ENCODE measurements around the gene NHERF1.

Gene NHERF1

DNA sequence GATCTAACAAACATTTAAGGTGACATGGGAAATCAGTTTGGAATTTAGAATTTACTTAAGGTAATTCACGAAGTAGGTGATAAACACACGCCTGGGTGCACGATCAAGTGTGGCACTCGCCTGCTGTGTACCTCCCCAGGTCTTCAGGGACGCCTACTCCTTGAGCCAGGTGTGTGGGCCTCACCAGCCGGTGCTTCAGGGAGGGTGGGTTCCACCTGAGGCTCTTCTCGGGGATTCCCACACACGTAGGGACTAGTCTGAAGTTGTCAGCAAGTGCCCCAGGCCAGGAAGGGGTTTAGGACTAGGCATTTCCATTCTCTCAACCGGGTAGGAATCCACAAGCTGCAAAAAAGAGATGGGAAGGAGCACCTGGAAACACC lies 37.5 kb downstream of the NHERF1 start:
- Histone ChIP-seq H4K20me1 (ENCODE audit: low read depth, low read length) (no peaks in the 10 kb centered on the region), H3K36me3 (ENCODE audit: low read length) (no peaks in the 10 kb centered on the region), H3K27ac (ENCODE audit: low read depth, low read length) (no peak overlapping the region)

DNA sequence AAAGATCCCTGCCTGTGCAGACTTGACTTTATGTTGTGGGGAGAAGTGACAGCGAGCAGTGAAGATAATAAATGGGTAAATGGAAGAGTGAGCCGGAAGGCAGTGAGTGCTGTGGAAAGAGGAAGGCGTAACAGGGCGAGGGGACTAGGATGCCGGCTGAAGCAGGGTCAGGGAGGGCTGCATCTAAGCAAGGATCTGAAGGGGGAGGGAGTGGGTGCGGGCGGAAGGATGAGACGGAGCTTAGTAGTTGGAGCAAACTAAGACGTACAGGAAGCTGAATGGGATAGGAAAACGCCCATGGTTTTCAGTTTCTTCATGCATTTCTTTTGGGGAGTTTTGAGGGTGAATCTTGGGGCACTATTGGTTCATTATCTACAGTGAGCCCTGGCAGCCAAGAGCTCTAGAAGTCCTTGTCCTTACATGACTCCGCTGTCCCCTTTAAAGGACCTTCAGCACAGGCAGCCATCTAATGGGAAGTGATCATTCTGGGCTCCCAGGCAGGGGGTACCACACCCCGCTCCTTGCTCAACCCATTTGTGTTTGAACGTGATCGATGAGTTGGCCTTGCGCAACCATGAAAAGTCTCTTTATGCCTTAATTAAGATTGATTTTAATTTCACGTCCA lies 38.1 kb downstream of the NHERF1 start:
- H3K9me2 ChIP-seq (replicated peaks; ENCODE audit: insufficient read depth, low read length), result no peaks in the 10 kb centered on the region
- H2AFZ ChIP-seq (ENCODE audit: low read depth, low read length, severe bottlenecking), result no peak overlapping the region
- no peaks in the 10 kb centered on the region for H3K79me2 ChIP-seq (ENCODE audit: insufficient read depth, low read length)
- no peak overlapping the region for H3K4me3 ChIP-seq (ENCODE audit: insufficient read depth, low read length, poor library complexity, severe bottlenecking)
- no peaks in the 10 kb centered on the region for H4K20me1 ChIP-seq (ENCODE audit: low read depth, low read length)
- no peak overlapping the region for H3K9ac ChIP-seq (ENCODE audit: low read length)
- no peak overlapping the region for H3K27ac ChIP-seq (ENCODE audit: low read depth, low read length)
- no peak overlapping the region for H3K4me2 ChIP-seq (ENCODE audit: low read depth, low read length, poor library complexity, severe bottlenecking)
- no peaks in the 10 kb centered on the region for H3K27me3 ChIP-seq (ENCODE audit: low read length)
- TF ChIP-seq EZH2phosphoT487 (conservative IDR thresholded peaks at IDR 0.05; ENCODE audit: low read length), result no peak
- TF ChIP-seq, protein P1, sequence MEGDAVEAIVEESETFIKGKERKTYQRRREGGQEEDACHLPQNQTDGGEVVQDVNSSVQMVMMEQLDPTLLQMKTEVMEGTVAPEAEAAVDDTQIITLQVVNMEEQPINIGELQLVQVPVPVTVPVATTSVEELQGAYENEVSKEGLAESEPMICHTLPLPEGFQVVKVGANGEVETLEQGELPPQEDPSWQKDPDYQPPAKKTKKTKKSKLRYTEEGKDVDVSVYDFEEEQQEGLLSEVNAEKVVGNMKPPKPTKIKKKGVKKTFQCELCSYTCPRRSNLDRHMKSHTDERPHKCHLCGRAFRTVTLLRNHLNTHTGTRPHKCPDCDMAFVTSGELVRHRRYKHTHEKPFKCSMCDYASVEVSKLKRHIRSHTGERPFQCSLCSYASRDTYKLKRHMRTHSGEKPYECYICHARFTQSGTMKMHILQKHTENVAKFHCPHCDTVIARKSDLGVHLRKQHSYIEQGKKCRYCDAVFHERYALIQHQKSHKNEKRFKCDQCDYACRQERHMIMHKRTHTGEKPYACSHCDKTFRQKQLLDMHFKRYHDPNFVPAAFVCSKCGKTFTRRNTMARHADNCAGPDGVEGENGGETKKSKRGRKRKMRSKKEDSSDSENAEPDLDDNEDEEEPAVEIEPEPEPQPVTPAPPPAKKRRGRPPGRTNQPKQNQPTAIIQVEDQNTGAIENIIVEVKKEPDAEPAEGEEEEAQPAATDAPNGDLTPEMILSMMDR (IDR thresholded peaks at IDR 0.05; ENCODE audit: insufficient read depth, low read length, poor library complexity, severe bottlenecking), result no peak
- no peaks in the 10 kb centered on the region for H3K36me3 ChIP-seq (ENCODE audit: low read length)
- no peaks in the 10 kb centered on the region for H3K9me3 ChIP-seq (ENCODE audit: insufficient read depth, low read length)
- H3F3A ChIP-seq (ENCODE audit: insufficient read depth), result no peaks in the 10 kb centered on the region; the same call in 1 of the 2 replicates

More for the DNA sequence above, 37.5 kb downstream of the NHERF1 start:
- Histone ChIP-seq H3K4me3 (ENCODE audit: insufficient read depth, low read length, poor library complexity, severe bottlenecking) (no peak overlapping the region), H3K79me2 (ENCODE audit: insufficient read depth, low read length) (0 out of 2 replicates have a peak, but pooled peaks cover 3% of the 10 kb centered on the region), H3F3A (ENCODE audit: insufficient read depth) (no peaks in the 10 kb centered on the region; the same call in 1 of the 2 replicates), H3K27me3 (ENCODE audit: low read length) (no peaks in the 10 kb centered on the region), H3K9me2 (replicated peaks; ENCODE audit: insufficient read depth, low read length) (no peaks in the 10 kb centered on the region), H2AFZ (ENCODE audit: low read depth, low read length, severe bottlenecking) (no peak overlapping the region), H3K9me3 (ENCODE audit: insufficient read depth, low read length) (no peaks in the 10 kb centered on the region), H3K4me2 (ENCODE audit: low read depth, low read length, poor library complexity, severe bottlenecking) (no peak overlapping the region), H3K9ac (ENCODE audit: low read length) (no peak overlapping the region)
- no peak for TF ChIP-seq EZH2phosphoT487 (conservative IDR thresholded peaks at IDR 0.05; ENCODE audit: low read length)
- TF ChIP-seq, protein P1 (IDR thresholded peaks at IDR 0.05; ENCODE audit: insufficient read depth, low read length, poor library complexity, severe bottlenecking), result no peak

DNA sequence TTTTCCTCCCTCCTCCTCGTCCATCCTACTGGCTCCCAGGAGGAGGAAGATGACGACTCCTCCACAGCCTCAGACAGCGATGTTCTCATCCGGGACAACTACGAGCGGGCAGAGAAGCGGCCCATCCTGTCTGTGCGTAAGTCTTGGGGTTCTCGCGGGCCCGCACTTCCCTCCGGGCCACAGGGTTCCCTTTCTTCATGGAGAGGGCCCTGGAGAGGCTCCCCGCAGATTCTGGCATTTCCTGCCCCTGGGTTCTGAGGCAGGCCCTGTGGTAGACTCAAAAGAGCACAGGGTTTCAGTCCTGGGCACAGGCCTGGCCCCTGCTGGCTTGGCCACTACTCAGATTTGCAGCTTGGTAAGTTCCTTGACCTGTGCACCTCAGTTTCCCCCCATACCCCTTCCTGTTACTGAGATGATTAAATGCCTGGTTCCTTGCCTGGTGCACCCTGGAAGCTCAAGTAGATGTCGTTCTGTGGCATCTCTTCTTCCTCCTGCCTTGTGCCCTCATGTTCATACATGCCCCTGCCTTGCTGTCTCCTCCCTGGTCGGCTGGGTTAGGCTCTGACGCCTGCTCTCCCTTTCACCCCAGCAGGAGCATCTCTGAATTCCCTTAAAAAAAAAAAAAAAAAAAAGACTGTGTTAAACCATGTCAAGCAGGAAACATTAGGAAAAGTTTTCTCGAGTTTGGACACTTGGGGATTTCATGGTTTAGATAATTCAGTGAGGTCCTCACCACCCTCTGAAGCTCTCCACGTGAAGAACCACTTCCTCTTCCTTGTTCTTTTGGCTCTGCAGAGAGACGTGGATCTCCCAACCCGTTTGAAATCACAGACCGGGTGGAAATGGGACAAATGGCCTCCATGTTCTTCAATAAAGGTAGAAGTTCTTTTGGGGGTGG lies 42.0 kb downstream of the NHERF1 start:
- no peaks in the 10 kb centered on the region for H3K36me3 ChIP-seq (ENCODE audit: low read length)
- TF ChIP-seq EZH2phosphoT487 (conservative IDR thresholded peaks at IDR 0.05; ENCODE audit: low read length), result no peak
- TF ChIP-seq, protein P1 (IDR thresholded peaks at IDR 0.05; ENCODE audit: insufficient read depth, low read length, poor library complexity, severe bottlenecking), result no peak
- no peak overlapping the region for H3K4me2 ChIP-seq (ENCODE audit: low read depth, low read length, poor library complexity, severe bottlenecking)
- no peaks in the 10 kb centered on the region for H3K79me2 ChIP-seq (ENCODE audit: insufficient read depth, low read length)
- no peak overlapping the region for H3K27ac ChIP-seq (ENCODE audit: low read depth, low read length)
- H3K9me2 ChIP-seq (replicated peaks; ENCODE audit: insufficient read depth, low read length), result no peaks in the 10 kb centered on the region
- no peaks in the 10 kb centered on the region for H4K20me1 ChIP-seq (ENCODE audit: low read depth, low read length)
- no peaks in the 10 kb centered on the region; the same call in 1 of the 2 replicates for H3F3A ChIP-seq (ENCODE audit: insufficient read depth)
- no peak overlapping the region for H3K4me3 ChIP-seq (ENCODE audit: insufficient read depth, low read length, poor library complexity, severe bottlenecking)
- H3K9ac ChIP-seq (ENCODE audit: low read length), result no peak overlapping the region
- no peak overlapping the region for H2AFZ ChIP-seq (ENCODE audit: low read depth, low read length, severe bottlenecking)
- H3K27me3 ChIP-seq (ENCODE audit: low read length), result no peaks in the 10 kb centered on the region
- H3K9me3 ChIP-seq (ENCODE audit: insufficient read depth, low read length), result no peaks in the 10 kb centered on the region
